ENCODE data around the gene LSP1. TPM values are rescaled to one million over a fixed set of nuclear protein-coding genes. Genes with fewer than 3 reads are reported as not detected.

The LSP1 gene
- total and polyA plus RNA-seq, 2 donors from 2014 or later, result 8.4 to 26.1 TPM

DNA sequence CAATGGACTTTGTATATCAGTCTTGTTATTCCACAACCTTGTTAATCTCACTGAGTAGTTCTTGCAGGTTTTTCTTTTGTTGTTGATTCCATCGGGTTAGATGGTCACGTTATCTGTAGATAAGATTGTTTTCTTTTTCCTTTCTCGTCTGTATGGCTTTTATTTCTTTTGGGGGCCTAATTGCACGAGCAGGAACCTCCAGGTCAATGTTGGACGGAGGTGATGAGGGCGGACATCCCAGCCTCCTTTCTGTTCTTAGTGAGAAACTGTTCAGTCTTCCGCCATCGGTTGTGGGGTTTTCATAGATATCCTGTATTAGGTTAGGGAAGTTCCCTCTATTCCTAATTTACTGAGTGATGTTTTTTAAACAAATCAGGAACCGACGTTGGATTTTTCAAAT is 43.6 kb downstream of the LSP1 start:
- Histone ChIP-seq H3K27ac (ENCODE audit: low read depth in 2 of 2, low read length in 2 of 2) (no peak overlapping the region), H3K4me3 (ENCODE audit: low read length in 3 of 3) (no peak overlapping the region), H3K27me3 (ENCODE audit: control insufficient read depth, insufficient read depth, low read length) (no peaks in the 10 kb centered on the region), H3K4me1 (ENCODE audit: control insufficient read depth in 2 of 3, insufficient read depth in 2 of 3, low read depth in 1 of 3, low read length in 3 of 3) (no peaks in the 10 kb centered on the region), H3K36me3 (ENCODE audit: control insufficient read depth in 2 of 3, insufficient read depth in 3 of 3, low read length in 3 of 3) (no peaks in the 10 kb centered on the region), H3K9me3 (ENCODE audit: control insufficient read depth in 2 of 3, insufficient read depth in 1 of 3, low read length in 3 of 3) (no peaks in the 10 kb centered on the region), H3K9ac (ENCODE audit: low read length in 3 of 3) (no peak overlapping the region)
- TF ChIP-seq, protein P1, sequence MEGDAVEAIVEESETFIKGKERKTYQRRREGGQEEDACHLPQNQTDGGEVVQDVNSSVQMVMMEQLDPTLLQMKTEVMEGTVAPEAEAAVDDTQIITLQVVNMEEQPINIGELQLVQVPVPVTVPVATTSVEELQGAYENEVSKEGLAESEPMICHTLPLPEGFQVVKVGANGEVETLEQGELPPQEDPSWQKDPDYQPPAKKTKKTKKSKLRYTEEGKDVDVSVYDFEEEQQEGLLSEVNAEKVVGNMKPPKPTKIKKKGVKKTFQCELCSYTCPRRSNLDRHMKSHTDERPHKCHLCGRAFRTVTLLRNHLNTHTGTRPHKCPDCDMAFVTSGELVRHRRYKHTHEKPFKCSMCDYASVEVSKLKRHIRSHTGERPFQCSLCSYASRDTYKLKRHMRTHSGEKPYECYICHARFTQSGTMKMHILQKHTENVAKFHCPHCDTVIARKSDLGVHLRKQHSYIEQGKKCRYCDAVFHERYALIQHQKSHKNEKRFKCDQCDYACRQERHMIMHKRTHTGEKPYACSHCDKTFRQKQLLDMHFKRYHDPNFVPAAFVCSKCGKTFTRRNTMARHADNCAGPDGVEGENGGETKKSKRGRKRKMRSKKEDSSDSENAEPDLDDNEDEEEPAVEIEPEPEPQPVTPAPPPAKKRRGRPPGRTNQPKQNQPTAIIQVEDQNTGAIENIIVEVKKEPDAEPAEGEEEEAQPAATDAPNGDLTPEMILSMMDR (IDR thresholded peaks at IDR 0.05; ENCODE audit: borderline replicate concordance, extremely low read depth, insufficient read depth), result no peak
- FAIRE-seq (no peak), DNase-seq (no peak)
- intact Hi-C loops (cut with DNase I), result no loop called here

DNA sequence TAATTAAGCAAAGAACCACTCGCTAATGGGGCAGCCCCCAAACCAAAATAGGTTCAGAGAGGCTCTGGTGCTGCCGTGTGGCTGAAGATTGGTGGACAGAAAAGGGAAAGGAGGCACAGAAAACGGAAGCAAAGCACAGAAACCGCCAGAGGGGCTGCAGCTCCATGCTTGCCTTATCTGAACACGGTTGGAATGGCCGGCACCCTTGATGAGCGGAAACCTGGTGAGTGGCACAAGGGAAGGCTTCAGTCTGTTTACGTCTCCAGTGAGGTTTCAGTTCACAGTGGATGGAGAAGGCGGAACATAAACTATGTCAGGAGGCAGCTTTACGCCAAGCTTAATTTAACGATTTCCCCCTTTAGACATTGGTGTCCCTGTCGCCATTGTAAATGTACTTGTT is 44.0 kb downstream of the LSP1 start:
- no peaks in the 10 kb centered on the region for H3K9me3 ChIP-seq (ENCODE audit: control insufficient read depth in 2 of 3, insufficient read depth in 1 of 3, low read length in 3 of 3)
- FAIRE-seq (no peak), DNase-seq (no peak)
- intact Hi-C loops (cut with DNase I), result no loop called here
- H3K4me1 ChIP-seq (ENCODE audit: control insufficient read depth in 2 of 3, insufficient read depth in 2 of 3, low read depth in 1 of 3, low read length in 3 of 3), result no peaks in the 10 kb centered on the region
- H3K4me3 ChIP-seq (ENCODE audit: low read length in 3 of 3), result no peak overlapping the region
- TF ChIP-seq, protein P1 (IDR thresholded peaks at IDR 0.05; ENCODE audit: borderline replicate concordance, extremely low read depth, insufficient read depth), result no peak
- H3K27me3 ChIP-seq (ENCODE audit: control insufficient read depth, insufficient read depth, low read length), result no peaks in the 10 kb centered on the region
- H3K36me3 ChIP-seq (ENCODE audit: control insufficient read depth in 2 of 3, insufficient read depth in 3 of 3, low read length in 3 of 3), result no peaks in the 10 kb centered on the region
- H3K9ac ChIP-seq (ENCODE audit: low read length in 3 of 3), result no peak overlapping the region
- no peak overlapping the region for H3K27ac ChIP-seq (ENCODE audit: low read depth in 2 of 2, low read length in 2 of 2)

DNA sequence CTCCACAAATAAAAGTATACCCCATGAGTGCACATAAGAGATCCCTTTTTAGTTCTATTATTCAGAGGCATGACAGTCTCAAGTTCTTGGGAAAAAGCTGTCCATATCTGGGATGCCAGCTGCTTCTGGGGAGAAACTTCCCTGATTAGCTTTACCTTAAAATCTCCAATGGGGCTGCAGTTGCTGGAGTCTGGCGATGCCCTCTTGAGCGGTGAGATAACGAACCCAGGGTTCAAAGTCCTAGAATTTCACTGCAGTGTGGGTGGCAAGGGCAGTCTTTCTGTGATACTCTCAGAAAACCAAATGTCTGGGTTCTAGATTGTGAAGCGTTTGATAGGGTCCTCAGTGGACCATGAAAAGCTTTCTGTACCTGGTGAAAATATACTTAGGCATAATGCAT is 46.2 kb downstream of the LSP1 start:
- Histone ChIP-seq H3K4me1 (ENCODE audit: control insufficient read depth in 2 of 3, insufficient read depth in 2 of 3, low read depth in 1 of 3, low read length in 3 of 3) (no peaks in the 10 kb centered on the region), H3K9me3 (ENCODE audit: control insufficient read depth in 2 of 3, insufficient read depth in 1 of 3, low read length in 3 of 3) (no peaks in the 10 kb centered on the region), H3K27me3 (ENCODE audit: control insufficient read depth, insufficient read depth, low read length) (no peaks in the 10 kb centered on the region), H3K36me3 (ENCODE audit: control insufficient read depth in 2 of 3, insufficient read depth in 3 of 3, low read length in 3 of 3) (no peaks in the 10 kb centered on the region), H3K4me3 (ENCODE audit: low read length in 3 of 3) (no peak overlapping the region), H3K27ac (ENCODE audit: low read depth in 2 of 2, low read length in 2 of 2) (no peak overlapping the region), H3K9ac (ENCODE audit: low read length in 3 of 3) (no peak overlapping the region)
- DNase-seq (no peak), FAIRE-seq (no peak)
- intact Hi-C loops (cut with DNase I), result no loop called here
- TF ChIP-seq, protein P1 (IDR thresholded peaks at IDR 0.05; ENCODE audit: borderline replicate concordance, extremely low read depth, insufficient read depth), result no peak

DNA sequence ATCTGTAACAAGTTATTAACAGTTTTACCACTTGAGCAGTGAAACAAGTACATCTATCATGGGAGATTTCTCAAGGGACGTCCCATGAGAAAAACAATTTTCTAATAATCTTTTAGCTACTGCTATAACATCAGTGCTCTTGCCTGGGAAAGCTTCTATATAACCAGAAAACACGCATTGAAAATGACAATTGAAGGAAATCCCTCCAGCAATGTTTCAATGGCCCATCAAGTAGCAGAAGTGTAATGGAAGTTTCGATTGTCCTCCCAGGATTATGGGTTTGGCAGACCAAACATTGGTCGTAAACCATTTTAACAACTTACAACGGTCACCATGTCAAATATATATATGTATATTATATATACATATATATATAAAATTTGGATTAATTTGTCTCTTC is 46.8 kb downstream of the LSP1 start:
- Histone ChIP-seq H3K27ac (ENCODE audit: low read depth in 2 of 2, low read length in 2 of 2) (no peak overlapping the region), H3K27me3 (ENCODE audit: control insufficient read depth, insufficient read depth, low read length) (no peaks in the 10 kb centered on the region), H3K9me3 (ENCODE audit: control insufficient read depth in 2 of 3, insufficient read depth in 1 of 3, low read length in 3 of 3) (no peaks in the 10 kb centered on the region), H3K9ac (ENCODE audit: low read length in 3 of 3) (no peak overlapping the region), H3K4me3 (ENCODE audit: low read length in 3 of 3) (no peak overlapping the region), H3K36me3 (ENCODE audit: control insufficient read depth in 2 of 3, insufficient read depth in 3 of 3, low read length in 3 of 3) (no peaks in the 10 kb centered on the region), H3K4me1 (ENCODE audit: control insufficient read depth in 2 of 3, insufficient read depth in 2 of 3, low read depth in 1 of 3, low read length in 3 of 3) (no peaks in the 10 kb centered on the region)
- no peak for FAIRE-seq
- intact Hi-C loops (cut with DNase I), result no loop called here
- DNase-seq, result no peak
- TF ChIP-seq, protein P1 (IDR thresholded peaks at IDR 0.05; ENCODE audit: borderline replicate concordance, extremely low read depth, insufficient read depth), result no peak
